HEK293 (cell line): ENCODE results near the gene IARS2.
A peak's percentile ranks its signal among the peaks of the same experiment; 100 is the strongest.

ENCODE experiments used
- KLF16 ChIP-seq: fragments of 450-650 bp; formaldehyde crosslinking; IDR thresholded peaks from 2 replicates; pipeline ENCODE4 v1.5.1; 2017; ENCODE audit warnings: missing biosample characterization, missing genetic modification characterization
- OSR2 ChIP-seq: fragments of 450-650 bp; formaldehyde crosslinking; IDR thresholded peaks from 2 replicates; pipeline ENCODE4 v1.5.1; 2016; ENCODE audit warnings: missing biosample characterization, missing genetic modification characterization
- PRDM1 ChIP-seq: fragments of 450-650 bp; formaldehyde crosslinking; IDR thresholded peaks from 2 replicates; pipeline ENCODE4; 2016; ENCODE audit warnings: missing biosample characterization, missing genetic modification characterization
- ZBTB8A ChIP-seq: fragments of 450-650 bp; formaldehyde crosslinking; IDR thresholded peaks from 2 replicates; pipeline ENCODE4 v1.5.1; 2016; ENCODE audit warnings: missing biosample characterization, missing genetic modification characterization
- ZNF223 ChIP-seq: fragments of 450-650 bp; formaldehyde crosslinking; IDR thresholded peaks from 2 replicates; pipeline ENCODE4 v1.5.1; 2016; ENCODE audit warnings: missing biosample characterization, missing genetic modification characterization
- ZNF600 ChIP-seq: fragments of 450-650 bp; formaldehyde crosslinking; IDR thresholded peaks from 2 replicates; pipeline ENCODE4 v1.5.1; 2016; ENCODE audit warnings: missing biosample characterization, missing genetic modification characterization
- ZNF654 ChIP-seq: fragments of 450-650 bp; formaldehyde crosslinking; IDR thresholded peaks from 2 replicates; pipeline ENCODE4 v1.5.1; 2016; ENCODE audit warnings: low read depth, missing biosample characterization, missing genetic modification characterization
- TF ChIP-seq, protein P1 (sequence below): fragments of 450-650 bp; formaldehyde crosslinking; optimal IDR thresholded peaks from 2 replicates; pipeline ENCODE3; 2016; ENCODE audit warnings: missing biosample characterization, mild to moderate bottlenecking, missing genetic modification characterization
- TF ChIP-seq, protein P2 (sequence below): fragments of 450-650 bp; formaldehyde crosslinking; IDR thresholded peaks from 2 replicates; pipeline ENCODE4 v1.5.1; 2017; ENCODE audit warnings: missing biosample characterization, missing genetic modification characterization
- TF ChIP-seq, protein P3 (sequence below): fragments of 450-650 bp; IDR thresholded peaks from 2 replicates; pipeline ENCODE4 v1.5.1; 2018; ENCODE audit warnings: missing biosample characterization, missing genetic modification characterization
- TF ChIP-seq, protein P4 (sequence below): fragments of 450-650 bp; formaldehyde crosslinking; conservative IDR thresholded peaks from 2 replicates; pipeline ENCODE4 v1.5.1; 2016; ENCODE audit warnings: low read depth, missing biosample characterization, missing genetic modification characterization
- TF ChIP-seq, protein P5 (sequence below): fragments of 450-650 bp; formaldehyde crosslinking; IDR thresholded peaks from 2 replicates; pipeline ENCODE4 v1.5.1; 2016; ENCODE audit warnings: missing biosample characterization, missing genetic modification characterization
- TF ChIP-seq, protein P6 (sequence below): sonication (generic); formaldehyde crosslinking; IDR thresholded peaks from 2 replicates; pipeline ENCODE4 v1.8.1; 2022; ENCODE audit warnings: mild to moderate bottlenecking, moderate library complexity, missing genetic modification reagents

The IARS2 gene

DNA sequence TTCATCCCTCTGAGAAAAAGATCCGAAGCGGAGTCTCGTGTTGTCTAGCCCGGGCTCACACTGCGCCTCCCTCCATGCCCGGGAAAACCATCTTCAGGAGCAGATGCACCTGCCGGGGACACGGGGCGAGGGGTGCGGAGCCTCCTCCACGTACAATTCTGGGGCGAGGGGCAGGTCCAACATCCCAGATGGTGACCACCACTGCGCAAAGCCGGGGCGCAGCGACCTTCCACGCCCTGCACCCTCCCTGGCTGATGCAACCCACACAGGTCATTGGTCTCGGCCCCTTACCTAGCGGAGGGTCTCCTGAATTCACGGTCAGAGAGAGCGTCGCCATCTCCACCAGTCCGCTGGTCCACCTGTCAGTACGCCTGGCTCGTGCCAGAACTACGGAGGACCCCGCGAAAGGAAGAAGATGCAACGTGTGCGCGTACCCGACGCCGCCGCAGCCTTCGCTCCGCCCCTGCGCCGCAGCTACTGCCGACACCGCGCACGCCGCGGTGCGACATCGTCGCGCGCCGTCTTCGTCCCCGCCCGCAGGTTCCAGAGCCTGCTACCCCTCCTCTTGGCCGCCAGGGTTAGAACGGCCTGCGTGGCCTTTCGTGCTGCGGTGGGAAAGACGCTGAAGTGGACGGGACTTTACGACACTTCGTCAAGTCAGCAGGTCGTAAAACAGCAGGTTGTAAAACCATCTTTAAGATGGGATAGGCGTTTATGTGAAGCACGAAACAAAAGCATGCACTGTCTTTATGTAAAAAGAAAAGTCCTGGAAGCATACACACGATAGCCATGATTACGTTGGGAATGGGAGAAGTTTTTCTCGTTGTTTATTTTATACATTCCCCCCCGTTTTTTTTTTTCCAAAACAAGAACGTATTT is 47.6 kb upstream of the IARS2 start, which contains the start of gene EPRS1 (continued):
- TF ChIP-seq, protein P1, sequence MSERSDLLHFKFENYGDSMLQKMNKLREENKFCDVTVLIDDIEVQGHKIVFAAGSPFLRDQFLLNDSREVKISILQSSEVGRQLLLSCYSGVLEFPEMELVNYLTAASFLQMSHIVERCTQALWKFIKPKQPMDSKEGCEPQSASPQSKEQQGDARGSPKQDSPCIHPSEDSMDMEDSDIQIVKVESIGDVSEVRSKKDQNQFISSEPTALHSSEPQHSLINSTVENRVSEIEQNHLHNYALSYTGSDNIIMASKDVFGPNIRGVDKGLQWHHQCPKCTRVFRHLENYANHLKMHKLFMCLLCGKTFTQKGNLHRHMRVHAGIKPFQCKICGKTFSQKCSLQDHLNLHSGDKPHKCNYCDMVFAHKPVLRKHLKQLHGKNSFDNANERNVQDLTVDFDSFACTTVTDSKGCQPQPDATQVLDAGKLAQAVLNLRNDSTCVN (tag by site-specific recombination): peak; percentile 99
- TF ChIP-seq, protein P2, sequence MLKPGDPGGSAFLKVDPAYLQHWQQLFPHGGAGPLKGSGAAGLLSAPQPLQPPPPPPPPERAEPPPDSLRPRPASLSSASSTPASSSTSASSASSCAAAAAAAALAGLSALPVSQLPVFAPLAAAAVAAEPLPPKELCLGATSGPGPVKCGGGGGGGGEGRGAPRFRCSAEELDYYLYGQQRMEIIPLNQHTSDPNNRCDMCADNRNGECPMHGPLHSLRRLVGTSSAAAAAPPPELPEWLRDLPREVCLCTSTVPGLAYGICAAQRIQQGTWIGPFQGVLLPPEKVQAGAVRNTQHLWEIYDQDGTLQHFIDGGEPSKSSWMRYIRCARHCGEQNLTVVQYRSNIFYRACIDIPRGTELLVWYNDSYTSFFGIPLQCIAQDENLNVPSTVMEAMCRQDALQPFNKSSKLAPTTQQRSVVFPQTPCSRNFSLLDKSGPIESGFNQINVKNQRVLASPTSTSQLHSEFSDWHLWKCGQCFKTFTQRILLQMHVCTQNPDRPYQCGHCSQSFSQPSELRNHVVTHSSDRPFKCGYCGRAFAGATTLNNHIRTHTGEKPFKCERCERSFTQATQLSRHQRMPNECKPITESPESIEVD (tag by site-specific recombination): peak; percentile 94
- TF ChIP-seq ZNF654 (tag by site-specific recombination): no peak
- TF ChIP-seq, protein P3, sequence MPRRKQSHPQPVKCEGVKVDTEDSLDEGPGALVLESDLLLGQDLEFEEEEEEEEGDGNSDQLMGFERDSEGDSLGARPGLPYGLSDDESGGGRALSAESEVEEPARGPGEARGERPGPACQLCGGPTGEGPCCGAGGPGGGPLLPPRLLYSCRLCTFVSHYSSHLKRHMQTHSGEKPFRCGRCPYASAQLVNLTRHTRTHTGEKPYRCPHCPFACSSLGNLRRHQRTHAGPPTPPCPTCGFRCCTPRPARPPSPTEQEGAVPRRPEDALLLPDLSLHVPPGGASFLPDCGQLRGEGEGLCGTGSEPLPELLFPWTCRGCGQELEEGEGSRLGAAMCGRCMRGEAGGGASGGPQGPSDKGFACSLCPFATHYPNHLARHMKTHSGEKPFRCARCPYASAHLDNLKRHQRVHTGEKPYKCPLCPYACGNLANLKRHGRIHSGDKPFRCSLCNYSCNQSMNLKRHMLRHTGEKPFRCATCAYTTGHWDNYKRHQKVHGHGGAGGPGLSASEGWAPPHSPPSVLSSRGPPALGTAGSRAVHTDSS (tag by site-specific recombination): no peak
- TF ChIP-seq ZNF600: peak; percentile 99
- TF ChIP-seq ZNF223 (tag by site-specific recombination): no peak
- peak; percentile 63; the same call in 1 of the 2 replicates for TF ChIP-seq KLF16 (tag by site-specific recombination)
- 0 out of 2 replicates have a peak, but pooled peaks have one; percentile 34 for TF ChIP-seq ZBTB8A
- TF ChIP-seq, protein P4, sequence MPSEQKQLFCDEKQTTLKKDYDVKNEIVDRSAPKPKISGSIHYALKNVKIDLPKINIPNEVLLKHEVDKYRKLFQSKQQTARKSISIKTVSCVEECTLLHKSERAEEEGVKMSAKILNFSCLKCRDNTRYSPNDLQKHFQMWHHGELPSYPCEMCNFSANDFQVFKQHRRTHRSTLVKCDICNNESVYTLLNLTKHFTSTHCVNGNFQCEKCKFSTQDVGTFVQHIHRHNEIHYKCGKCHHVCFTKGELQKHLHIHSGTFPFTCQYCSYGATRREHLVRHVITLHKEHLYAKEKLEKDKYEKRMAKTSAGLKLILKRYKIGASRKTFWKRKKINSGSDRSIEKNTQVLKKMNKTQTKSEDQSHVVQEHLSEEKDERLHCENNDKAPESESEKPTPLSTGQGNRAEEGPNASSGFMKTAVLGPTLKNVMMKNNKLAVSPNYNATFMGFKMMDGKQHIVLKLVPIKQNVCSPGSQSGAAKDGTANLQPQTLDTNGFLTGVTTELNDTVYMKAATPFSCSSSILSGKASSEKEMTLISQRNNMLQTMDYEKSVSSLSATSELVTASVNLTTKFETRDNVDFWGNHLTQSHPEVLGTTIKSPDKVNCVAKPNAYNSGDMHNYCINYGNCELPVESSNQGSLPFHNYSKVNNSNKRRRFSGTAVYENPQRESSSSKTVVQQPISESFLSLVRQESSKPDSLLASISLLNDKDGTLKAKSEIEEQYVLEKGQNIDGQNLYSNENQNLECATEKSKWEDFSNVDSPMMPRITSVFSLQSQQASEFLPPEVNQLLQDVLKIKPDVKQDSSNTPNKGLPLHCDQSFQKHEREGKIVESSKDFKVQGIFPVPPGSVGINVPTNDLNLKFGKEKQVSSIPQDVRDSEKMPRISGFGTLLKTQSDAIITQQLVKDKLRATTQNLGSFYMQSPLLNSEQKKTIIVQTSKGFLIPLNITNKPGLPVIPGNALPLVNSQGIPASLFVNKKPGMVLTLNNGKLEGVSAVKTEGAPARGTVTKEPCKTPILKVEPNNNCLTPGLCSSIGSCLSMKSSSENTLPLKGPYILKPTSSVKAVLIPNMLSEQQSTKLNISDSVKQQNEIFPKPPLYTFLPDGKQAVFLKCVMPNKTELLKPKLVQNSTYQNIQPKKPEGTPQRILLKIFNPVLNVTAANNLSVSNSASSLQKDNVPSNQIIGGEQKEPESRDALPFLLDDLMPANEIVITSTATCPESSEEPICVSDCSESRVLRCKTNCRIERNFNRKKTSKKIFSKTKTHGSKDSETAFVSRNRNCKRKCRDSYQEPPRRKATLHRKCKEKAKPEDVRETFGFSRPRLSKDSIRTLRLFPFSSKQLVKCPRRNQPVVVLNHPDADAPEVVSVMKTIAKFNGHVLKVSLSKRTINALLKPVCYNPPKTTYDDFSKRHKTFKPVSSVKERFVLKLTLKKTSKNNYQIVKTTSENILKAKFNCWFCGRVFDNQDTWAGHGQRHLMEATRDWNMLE (tag by site-specific recombination): peak; percentile 65; the same call in 1 of the 2 replicates
- TF ChIP-seq PRDM1 (tag by site-specific recombination): no peak
- TF ChIP-seq, protein P5, sequence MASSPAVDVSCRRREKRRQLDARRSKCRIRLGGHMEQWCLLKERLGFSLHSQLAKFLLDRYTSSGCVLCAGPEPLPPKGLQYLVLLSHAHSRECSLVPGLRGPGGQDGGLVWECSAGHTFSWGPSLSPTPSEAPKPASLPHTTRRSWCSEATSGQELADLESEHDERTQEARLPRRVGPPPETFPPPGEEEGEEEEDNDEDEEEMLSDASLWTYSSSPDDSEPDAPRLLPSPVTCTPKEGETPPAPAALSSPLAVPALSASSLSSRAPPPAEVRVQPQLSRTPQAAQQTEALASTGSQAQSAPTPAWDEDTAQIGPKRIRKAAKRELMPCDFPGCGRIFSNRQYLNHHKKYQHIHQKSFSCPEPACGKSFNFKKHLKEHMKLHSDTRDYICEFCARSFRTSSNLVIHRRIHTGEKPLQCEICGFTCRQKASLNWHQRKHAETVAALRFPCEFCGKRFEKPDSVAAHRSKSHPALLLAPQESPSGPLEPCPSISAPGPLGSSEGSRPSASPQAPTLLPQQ (tag by site-specific recombination): peak; percentile 80
- peak; percentile 60 for TF ChIP-seq OSR2 (tag by site-specific recombination)
- TF ChIP-seq, protein P6, sequence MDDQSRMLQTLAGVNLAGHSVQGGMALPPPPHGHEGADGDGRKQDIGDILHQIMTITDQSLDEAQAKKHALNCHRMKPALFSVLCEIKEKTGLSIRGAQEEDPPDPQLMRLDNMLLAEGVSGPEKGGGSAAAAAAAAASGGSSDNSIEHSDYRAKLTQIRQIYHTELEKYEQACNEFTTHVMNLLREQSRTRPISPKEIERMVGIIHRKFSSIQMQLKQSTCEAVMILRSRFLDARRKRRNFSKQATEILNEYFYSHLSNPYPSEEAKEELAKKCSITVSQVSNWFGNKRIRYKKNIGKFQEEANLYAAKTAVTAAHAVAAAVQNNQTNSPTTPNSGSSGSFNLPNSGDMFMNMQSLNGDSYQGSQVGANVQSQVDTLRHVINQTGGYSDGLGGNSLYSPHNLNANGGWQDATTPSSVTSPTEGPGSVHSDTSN (CRISPR knock-in tag): peak; percentile 92
